ENCODE results near the gene SLC6A4.
"Not testable (repeated sequence)": the region's sequence is repeated elsewhere in the genome, so short reads cannot be mapped to it uniquely, and the experiment has no call there.

The SLC6A4 gene

GRCh38 chr17:30238003-30238344 lies 2.5 kb upstream of the SLC6A4 start:
- no peaks in the 10 kb centered on the region for H3K9me3 ChIP-seq (ENCODE audit: insufficient read depth, low read depth, low read length)
- H3K36me3 ChIP-seq (ENCODE audit: insufficient read depth, low read depth, low read length) = no peaks in the 10 kb centered on the region
- H3K9ac ChIP-seq (ENCODE audit: low read depth, low read length) = no peak overlapping the region
- H3K27me3 ChIP-seq (ENCODE audit: insufficient read depth, low read length) = peaks cover 71% of the 10 kb centered on the region
- peaks cover 5% of the 10 kb centered on the region for H3K4me1 ChIP-seq (ENCODE audit: insufficient read depth, low read length)
- no peak overlapping the region for H3K27ac ChIP-seq (ENCODE audit: low read length)
- peak overlapping the region; percentile 62; the same call in 1 of the 2 replicates for H3K4me3 ChIP-seq (ENCODE audit: low read length)

GRCh38 chr17:30237296-30238002 lies 2.0 kb upstream of the SLC6A4 start:
- no peak overlapping the region for H3K27ac ChIP-seq (ENCODE audit: low read length)
- peaks cover 5% of the 10 kb centered on the region for H3K4me1 ChIP-seq (ENCODE audit: insufficient read depth, low read length)
- H3K27me3 ChIP-seq (ENCODE audit: insufficient read depth, low read length) = peaks cover 77% of the 10 kb centered on the region
- H3K9me3 ChIP-seq (ENCODE audit: insufficient read depth, low read depth, low read length) = no peaks in the 10 kb centered on the region
- H3K36me3 ChIP-seq (ENCODE audit: insufficient read depth, low read depth, low read length) = no peaks in the 10 kb centered on the region
- H3K9ac ChIP-seq (ENCODE audit: low read depth, low read length) = no peak overlapping the region
- peak overlapping the region; percentile 62; the same call in 1 of the 2 replicates for H3K4me3 ChIP-seq (ENCODE audit: low read length)

- no peak overlapping the region for H3K9ac ChIP-seq (ENCODE audit: low read depth, low read length)
- no peaks in the 10 kb centered on the region for H3K36me3 ChIP-seq (ENCODE audit: insufficient read depth, low read depth, low read length)
- no peaks in the 10 kb centered on the region for H3K9me3 ChIP-seq (ENCODE audit: insufficient read depth, low read depth, low read length)
- no peak overlapping the region for H3K27ac ChIP-seq (ENCODE audit: low read length)
- peaks cover 5% of the 10 kb centered on the region for H3K4me1 ChIP-seq (ENCODE audit: insufficient read depth, low read length)
- peak overlapping the region; percentile 34; the same call in 1 of the 2 replicates for H3K4me3 ChIP-seq (ENCODE audit: low read length)
- peaks cover 84% of the 10 kb centered on the region for H3K27me3 ChIP-seq (ENCODE audit: insufficient read depth, low read length)
Measured at GRCh38 chr17:30236766-30237165, 1.3 kb upstream of the SLC6A4 start.

- Histone ChIP-seq H3K4me1 (ENCODE audit: insufficient read depth, low read length) (peaks cover 5% of the 10 kb centered on the region), H3K9ac (ENCODE audit: low read depth, low read length) (no peak overlapping the region), H3K9me3 (ENCODE audit: insufficient read depth, low read depth, low read length) (no peaks in the 10 kb centered on the region), H3K27me3 (ENCODE audit: insufficient read depth, low read length) (peaks cover 84% of the 10 kb centered on the region), H3K4me3 (ENCODE audit: low read length) (peak overlapping the region; percentile 53; the same call in 1 of the 2 replicates), H3K27ac (ENCODE audit: low read length) (no peak overlapping the region), H3K36me3 (ENCODE audit: insufficient read depth, low read depth, low read length) (no peaks in the 10 kb centered on the region)
Measured at GRCh38 chr17:30236297-30236624, 764 bp upstream of the SLC6A4 start.

- no peak overlapping the region for H3K27ac ChIP-seq (ENCODE audit: low read length)
- peak overlapping the region; percentile 53; the same call in 1 of the 2 replicates for H3K4me3 ChIP-seq (ENCODE audit: low read length)
- no peaks in the 10 kb centered on the region for H3K9me3 ChIP-seq (ENCODE audit: insufficient read depth, low read depth, low read length)
- no peaks in the 10 kb centered on the region for H3K36me3 ChIP-seq (ENCODE audit: insufficient read depth, low read depth, low read length)
- H3K27me3 ChIP-seq (ENCODE audit: insufficient read depth, low read length) = peaks cover 91% of the 10 kb centered on the region
- no peak overlapping the region for H3K9ac ChIP-seq (ENCODE audit: low read depth, low read length)
- peaks cover 5% of the 10 kb centered on the region for H3K4me1 ChIP-seq (ENCODE audit: insufficient read depth, low read length)
Measured at GRCh38 chr17:30234964-30235363, 533 bp downstream of the SLC6A4 start.

- Histone ChIP-seq H3K4me1 (ENCODE audit: insufficient read depth, low read length) (peaks cover 5% of the 10 kb centered on the region), H3K27me3 (ENCODE audit: insufficient read depth, low read length) (peaks cover 84% of the 10 kb centered on the region), H3K9ac (ENCODE audit: low read depth, low read length) (no peak overlapping the region), H3K9me3 (ENCODE audit: insufficient read depth, low read depth, low read length) (no peaks in the 10 kb centered on the region), H3K4me3 (ENCODE audit: low read length) (no peak overlapping the region), H3K27ac (ENCODE audit: low read length) (no peak overlapping the region), H3K36me3 (ENCODE audit: insufficient read depth, low read depth, low read length) (no peaks in the 10 kb centered on the region)
Measured at GRCh38 chr17:30234296-30234695, 1.2 kb downstream of the SLC6A4 start.

GRCh38 chr17:30232824-30233427 lies 2.6 kb downstream of the SLC6A4 start:
- Histone ChIP-seq H3K27me3 (ENCODE audit: insufficient read depth, low read length) (peaks cover 71% of the 10 kb centered on the region), H3K36me3 (ENCODE audit: insufficient read depth, low read depth, low read length) (no peaks in the 10 kb centered on the region), H3K27ac (ENCODE audit: low read length) (no peak overlapping the region), H3K9me3 (ENCODE audit: insufficient read depth, low read depth, low read length) (no peaks in the 10 kb centered on the region), H3K4me1 (ENCODE audit: insufficient read depth, low read length) (no peaks in the 10 kb centered on the region; the same call in 1 of the 2 replicates), H3K4me3 (ENCODE audit: low read length) (no peak overlapping the region), H3K9ac (ENCODE audit: low read depth, low read length) (no peak overlapping the region)

- Histone ChIP-seq H3K36me3 (ENCODE audit: insufficient read depth, low read depth, low read length) (no peaks in the 10 kb centered on the region), H3K4me1 (ENCODE audit: insufficient read depth, low read length) (no peaks in the 10 kb centered on the region), H3K9me3 (ENCODE audit: insufficient read depth, low read depth, low read length) (no peaks in the 10 kb centered on the region), H3K9ac (ENCODE audit: low read depth, low read length) (no peak overlapping the region), H3K4me3 (ENCODE audit: low read length) (no peak overlapping the region), H3K27ac (ENCODE audit: low read length) (no peak overlapping the region), H3K27me3 (ENCODE audit: insufficient read depth, low read length) (peaks cover 64% of the 10 kb centered on the region)
Measured at GRCh38 chr17:30232015-30232823, 3.3 kb downstream of the SLC6A4 start.

GRCh38 chr17:30230596-30231125 lies 4.8 kb downstream of the SLC6A4 start:
- no peaks in the 10 kb centered on the region for H3K4me1 ChIP-seq (ENCODE audit: insufficient read depth, low read length)
- no peaks in the 10 kb centered on the region for H3K36me3 ChIP-seq (ENCODE audit: insufficient read depth, low read depth, low read length)
- H3K27me3 ChIP-seq (ENCODE audit: insufficient read depth, low read length) = peaks cover 50% of the 10 kb centered on the region
- no peak overlapping the region for H3K4me3 ChIP-seq (ENCODE audit: low read length)
- no peaks in the 10 kb centered on the region for H3K9me3 ChIP-seq (ENCODE audit: insufficient read depth, low read depth, low read length)
- no peak overlapping the region for H3K9ac ChIP-seq (ENCODE audit: low read depth, low read length)
- no peak overlapping the region for H3K27ac ChIP-seq (ENCODE audit: low read length)

- H3K9me3 ChIP-seq (ENCODE audit: insufficient read depth, low read depth, low read length); H3K4me3 ChIP-seq (ENCODE audit: low read length); H3K36me3 ChIP-seq (ENCODE audit: insufficient read depth, low read depth, low read length); H3K4me1 ChIP-seq (ENCODE audit: insufficient read depth, low read length); H3K9ac ChIP-seq (ENCODE audit: low read depth, low read length); H3K27ac ChIP-seq (ENCODE audit: low read length): not testable (repeated sequence)
- H3K27me3 ChIP-seq (ENCODE audit: insufficient read depth, low read length) = peaks cover 43% of the 10 kb centered on the region
Measured at GRCh38 chr17:30230009-30230408, 5.5 kb downstream of the SLC6A4 start.

GRCh38 chr17:30229012-30229411 lies 6.5 kb downstream of the SLC6A4 start:
- Histone ChIP-seq H3K36me3 (ENCODE audit: insufficient read depth, low read depth, low read length) (no peaks in the 10 kb centered on the region), H3K27me3 (ENCODE audit: insufficient read depth, low read length) (peaks cover 33% of the 10 kb centered on the region), H3K4me3 (ENCODE audit: low read length) (no peak overlapping the region), H3K27ac (ENCODE audit: low read length) (no peak overlapping the region), H3K9ac (ENCODE audit: low read depth, low read length) (no peak overlapping the region), H3K9me3 (ENCODE audit: insufficient read depth, low read depth, low read length) (no peaks in the 10 kb centered on the region), H3K4me1 (ENCODE audit: insufficient read depth, low read length) (no peaks in the 10 kb centered on the region; the same call in 1 of the 2 replicates)
